GM18498 (cell line): ENCODE measurements around the gene PXK.
A peak's percentile ranks its signal among the peaks of the same experiment; 100 is the strongest.
"Not testable (repeated sequence)": the region's sequence is repeated elsewhere in the genome, so short reads cannot be mapped to it uniquely, and the experiment has no call there.

ENCODE experiments used
- ATAC-seq: cut with Tn5 transposase; IDR thresholded peaks from one replicate; pipeline ENCODE4 v1.9.1; 2021; ENCODE audit warnings: mild to moderate bottlenecking, moderate library complexity; ENCODE audit not compliant: unreplicated experiment

Gene PXK

GRCh38 chr3:58416191-58416590 lies 83.5 kb downstream of the PXK start:
- ATAC-seq = no peak

DNA sequence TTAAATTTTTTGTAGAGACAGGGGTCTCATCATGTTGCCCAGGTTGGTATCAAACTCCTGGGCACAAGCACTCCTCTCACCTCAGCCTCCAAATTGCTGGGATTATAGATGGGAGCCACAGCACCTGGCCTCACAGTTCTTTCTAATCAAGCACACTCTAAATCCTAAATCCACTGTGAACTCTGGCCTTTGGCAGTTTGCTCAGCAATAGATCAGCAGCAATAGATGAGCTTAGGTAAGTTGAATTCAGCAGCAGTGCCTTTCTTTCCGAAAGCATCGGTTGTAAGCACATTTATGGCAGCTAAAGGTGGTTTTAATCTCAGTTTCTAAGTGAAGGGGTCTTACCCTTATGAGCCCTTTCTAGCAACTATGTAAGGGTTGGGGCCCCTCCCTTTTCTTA lies 84.4 kb downstream of the PXK start:
- no peak for ATAC-seq

DNA sequence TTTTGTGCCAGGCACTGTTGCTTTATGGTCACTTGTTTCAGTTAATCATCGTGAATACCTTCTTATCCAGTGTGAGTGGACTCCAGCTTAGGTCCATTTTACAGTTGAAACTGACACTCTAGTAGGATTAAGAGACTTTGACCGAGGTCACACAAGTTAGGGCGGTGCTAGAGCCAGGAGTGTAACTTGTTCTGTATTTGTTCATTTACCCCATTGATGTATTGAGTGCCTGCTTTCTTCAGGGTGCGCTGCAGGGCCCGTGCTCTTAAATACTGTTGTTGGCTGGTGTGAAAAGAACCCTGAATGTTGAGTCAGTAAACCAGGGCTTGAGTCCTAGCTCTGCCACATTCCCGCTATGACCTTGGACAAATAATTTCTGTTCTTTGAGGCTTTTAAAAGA lies 85.5 kb downstream of the PXK start:
- ATAC-seq = no peak

GRCh38 chr3:58419780-58420507 lies 87.3 kb downstream of the PXK start:
- ATAC-seq = peak; percentile 67

GRCh38 chr3:58421004-58421403 lies 88.3 kb downstream of the PXK start:
- no peak for ATAC-seq

GRCh38 chr3:58422756-58423325 lies 90.1 kb downstream of the PXK start:
- no peak for ATAC-seq

DNA sequence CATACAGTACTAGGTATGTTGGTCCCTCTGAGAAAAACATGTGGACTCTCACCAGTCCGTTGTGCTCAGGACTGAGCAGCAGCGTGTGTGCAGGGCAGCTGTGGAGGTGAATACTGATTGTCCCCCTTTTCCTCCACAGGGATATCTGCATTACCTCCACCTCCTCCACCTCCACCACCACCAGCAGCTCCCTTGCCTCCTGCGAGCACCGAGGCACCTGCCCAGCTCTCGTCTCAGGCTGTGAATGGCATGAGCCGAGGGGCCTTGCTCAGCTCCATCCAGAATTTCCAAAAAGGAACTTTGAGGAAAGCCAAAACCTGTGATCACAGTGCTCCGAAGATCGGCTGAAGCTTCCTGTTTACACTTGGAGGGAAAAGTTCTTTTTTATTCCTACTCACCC lies 91.9 kb downstream of the PXK start:
- no peak for ATAC-seq

DNA sequence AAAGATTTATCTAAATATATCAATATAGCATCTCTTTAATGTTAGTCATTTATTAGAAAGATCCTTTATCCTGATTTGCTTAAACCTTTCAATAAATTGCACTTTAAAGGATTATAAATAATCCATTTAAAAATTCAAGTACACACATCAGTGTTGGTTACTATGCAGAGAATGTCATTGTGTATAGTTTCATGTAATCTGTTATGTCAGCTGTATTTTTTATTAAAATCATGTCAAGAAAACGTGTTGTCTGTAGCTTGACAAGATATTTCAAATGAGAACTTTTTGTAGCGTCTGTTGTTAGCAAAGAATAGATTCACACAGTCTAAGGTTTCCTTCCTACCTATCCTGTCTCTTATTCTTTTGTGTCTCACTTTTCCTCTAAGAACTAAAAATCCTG lies 93.1 kb downstream of the PXK start:
- no peak for ATAC-seq

GRCh38 chr3:58427661-58428361 lies 95.1 kb downstream of the PXK start:
- ATAC-seq = no peak

DNA sequence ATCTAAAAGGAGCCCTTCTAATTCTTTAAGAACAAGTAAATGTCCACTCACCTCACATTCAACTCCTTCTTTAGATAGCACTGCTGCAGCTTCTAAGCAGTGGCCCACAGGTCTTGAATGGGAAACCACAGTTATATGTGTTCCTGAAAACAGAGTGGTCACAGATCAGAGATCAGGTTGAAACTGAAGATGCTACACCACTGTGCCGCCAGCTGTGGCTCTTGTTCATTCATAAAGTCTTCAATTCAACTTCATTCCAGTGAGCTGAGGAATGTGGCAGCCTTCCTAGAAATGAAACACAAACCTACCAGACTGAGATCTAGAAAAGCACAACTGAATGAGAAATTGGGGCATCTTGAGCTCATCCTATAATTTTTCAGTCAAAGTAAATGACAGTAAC lies 97.0 kb downstream of the PXK start:
- peak; percentile 49 for ATAC-seq

DNA sequence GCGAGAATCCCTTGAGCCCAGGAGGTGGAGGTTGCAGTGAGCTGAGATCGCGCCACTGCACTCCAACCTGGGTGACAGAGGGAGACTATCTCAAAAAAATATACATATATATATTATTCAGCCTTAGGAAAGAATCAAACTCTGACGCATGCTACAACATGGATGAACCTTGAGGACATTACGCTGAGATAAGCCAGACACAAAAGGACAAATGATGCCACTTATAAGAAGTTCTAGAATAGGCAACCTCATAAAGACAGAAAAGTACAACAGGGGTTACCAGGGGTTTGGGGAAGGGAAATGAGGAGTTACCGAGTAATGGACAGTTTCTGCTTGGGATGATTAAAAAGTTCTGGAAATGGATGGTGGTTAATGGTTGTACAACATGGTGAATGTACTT lies 100.2 kb downstream of the PXK start:
- no peak for ATAC-seq

DNA sequence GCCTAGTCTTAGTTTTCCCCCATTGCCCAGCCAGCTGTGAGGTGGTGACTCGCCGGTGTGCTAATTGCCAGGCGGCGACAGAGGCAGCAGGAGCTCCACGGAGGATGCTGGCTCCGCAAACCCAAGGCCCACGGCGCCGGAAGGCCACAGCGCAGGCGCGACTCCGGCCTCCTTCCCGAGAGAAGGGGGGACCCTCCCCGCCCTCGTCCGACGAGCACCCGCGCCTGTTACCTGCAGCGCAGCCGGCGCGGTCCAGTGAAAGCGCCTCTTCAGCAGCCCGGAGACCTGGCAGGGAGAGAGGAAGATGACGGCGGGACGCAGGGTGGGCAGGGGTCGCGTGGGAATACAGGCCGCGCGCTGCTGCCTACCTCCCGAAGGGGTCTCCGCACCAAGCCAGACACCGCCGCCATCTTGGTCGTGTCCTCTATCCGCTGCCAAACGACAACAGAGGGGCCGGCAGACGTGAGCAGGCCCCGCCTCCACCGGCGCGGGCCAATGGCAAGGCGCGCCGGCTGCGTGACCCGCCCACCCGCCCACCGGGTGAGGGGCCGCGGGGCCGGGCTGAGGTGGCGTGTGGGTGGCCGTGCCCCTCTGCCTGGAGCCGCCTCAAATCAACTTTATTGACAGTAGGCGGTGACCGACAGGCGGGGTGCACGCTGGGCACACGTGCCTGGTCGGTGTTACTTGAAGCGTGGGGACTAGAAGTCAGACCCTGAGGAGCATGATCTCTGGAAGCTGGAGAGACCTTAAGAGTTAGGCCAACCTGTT lies 100.9 kb downstream of the PXK start, which contains the start of gene PDHB:
TSS of gene PDHB (minus strand) at position 433 of the 768 bp plus-strand sequence. CDS start at position 410, 23 bp downstream.
- ATAC-seq = peak; percentile 95

GRCh38 chr3:58434168-58434504 lies 101.4 kb downstream of the PXK start:
- ATAC-seq = no peak

DNA sequence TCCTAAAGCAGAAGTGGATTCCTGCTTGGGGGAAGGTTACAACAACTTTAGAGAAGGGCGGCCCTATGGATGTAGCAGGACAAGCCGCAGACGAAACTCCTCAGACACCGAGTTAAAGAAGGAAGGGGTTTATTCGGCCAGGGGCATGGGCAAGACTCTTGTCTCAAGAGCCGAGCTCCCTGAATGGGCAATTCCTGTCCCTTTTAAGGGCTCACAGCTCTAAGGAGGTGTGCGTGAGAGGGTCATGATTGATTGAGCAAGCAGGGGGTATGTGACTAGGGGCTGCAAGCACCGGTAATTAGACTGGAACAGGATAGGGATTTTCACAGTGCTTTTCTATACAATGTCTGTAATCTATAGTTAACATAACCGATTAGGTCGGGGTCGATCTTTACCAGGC lies 101.8 kb downstream of the PXK start:
- ATAC-seq = no peak

DNA sequence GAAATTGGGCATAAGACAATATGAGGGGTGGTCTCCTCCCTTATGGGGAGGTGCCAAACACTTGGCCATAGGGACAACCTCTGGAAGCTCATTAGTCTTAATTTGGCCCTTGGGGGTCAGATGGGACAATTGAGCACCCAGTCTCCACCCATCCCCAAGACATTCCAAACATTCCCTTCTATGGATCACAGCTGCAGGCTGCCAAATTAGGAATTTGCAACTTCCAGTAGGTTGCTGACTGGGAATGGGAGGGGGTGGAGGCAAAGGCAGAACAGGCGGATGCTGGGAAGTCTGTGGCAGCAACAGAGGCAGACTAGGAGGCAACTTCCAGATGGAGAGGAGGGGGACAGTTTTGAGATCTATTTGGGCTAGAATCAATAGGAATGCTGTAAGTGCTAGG lies 102.3 kb downstream of the PXK start:
- ATAC-seq = no peak

- ATAC-seq = not testable (repeated sequence)
Observed at GRCh38 chr3:58437276-58437675, 104.6 kb downstream of the PXK start.

DNA sequence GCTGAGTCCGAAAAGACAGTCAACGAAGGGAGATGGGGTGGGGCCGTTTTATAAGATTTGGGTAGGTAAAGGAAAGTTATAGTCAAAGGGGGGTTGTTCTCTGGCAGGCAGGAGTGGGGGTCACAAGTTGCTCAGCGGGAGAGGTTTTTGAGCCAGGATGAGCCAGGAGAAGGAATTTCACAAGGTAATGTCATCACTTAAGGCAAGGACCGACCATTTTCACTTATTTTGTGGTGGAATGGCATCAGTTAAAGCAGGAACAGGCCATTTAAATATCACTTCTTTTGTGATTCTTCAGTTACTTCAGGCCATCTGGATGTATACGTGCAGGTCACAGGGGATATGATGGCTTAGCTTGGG lies 108.3 kb downstream of the PXK start:
- not testable (repeated sequence) for ATAC-seq

DNA sequence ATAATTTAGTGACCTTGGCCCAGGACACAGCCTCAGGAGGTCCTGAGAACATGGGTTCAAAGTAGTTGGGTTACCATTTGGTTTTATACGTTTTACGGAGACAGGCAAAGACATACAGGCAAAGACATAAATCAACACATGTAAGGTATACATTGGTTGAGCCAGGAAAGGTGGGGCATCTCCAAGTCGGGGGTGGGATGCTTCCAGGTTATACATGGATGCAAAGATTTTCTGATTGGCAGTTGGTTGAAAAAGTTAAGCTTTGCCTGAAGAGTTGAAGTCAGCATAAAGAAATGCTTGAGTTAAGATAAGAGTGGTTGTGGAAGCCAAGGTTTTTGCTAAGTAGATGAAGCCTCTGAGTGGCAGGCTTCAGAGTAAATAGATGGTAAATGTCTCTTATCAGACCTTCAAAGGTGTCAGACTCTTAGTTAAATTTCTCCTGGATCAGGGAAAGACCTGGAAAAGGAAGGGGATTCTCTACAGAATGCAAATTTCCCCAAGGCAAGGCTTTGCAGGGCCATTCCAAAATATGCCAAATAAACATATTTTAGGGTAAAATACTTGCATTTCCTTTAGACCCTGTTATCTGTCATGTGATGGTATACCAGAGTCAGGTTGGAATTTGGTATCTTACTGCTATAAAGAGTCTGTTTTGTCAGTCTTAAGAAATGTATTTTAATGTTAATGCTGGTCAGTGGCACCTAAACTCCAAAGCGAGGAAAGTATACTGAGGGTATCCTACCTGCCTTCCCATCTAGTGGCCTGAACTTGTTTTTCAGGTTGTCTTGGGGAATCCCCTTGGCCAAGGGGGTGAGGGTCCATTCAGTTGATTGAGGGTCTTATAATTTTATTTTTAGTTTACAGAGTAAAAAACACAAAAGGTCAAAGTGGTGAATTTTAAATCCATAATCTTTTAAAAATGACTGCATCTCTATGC lies 109.1 kb downstream of the PXK start:
- no peak for ATAC-seq

DNA sequence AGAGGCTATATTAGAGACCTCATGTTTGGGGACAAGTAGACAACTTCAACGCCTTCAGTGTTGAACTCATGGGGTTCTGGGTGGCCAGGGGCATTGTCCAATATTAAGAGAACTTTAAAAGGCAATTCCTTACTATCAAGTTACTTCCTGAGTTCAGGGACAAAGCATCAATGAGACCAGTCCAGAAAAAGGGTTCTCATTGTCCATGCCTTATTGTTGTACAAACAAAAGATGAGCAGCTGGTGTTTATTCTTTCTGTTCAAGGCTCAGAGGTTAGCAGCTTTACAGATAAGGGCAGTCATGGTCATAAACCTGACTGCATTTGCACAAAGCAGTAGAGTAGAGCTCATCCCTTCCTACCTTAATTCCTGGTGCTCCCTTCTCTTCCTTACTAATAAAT lies 119.5 kb downstream of the PXK start:
- ATAC-seq = no peak

DNA sequence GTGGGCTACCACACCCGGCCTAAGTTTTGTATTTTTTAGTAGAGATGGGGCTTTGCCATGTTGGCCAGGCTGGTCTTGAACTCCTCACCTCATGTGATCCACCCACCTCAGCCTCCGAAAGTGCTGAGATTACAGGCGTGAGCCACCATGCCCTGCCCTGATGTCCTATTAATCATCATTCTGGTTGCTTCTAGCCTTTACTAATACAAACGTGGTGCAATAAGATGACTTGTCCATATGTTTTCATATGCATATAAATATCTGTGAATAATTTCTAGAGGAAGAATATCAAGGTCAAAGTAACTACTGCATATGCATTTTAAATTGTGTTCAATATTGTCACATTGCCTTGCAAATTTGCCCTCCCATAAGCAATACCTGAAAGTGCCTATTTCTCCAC lies 126.5 kb downstream of the PXK start:
- ATAC-seq = no peak

GRCh38 chr3:58462829-58463180 lies 130.1 kb downstream of the PXK start:
- ATAC-seq = no peak
